Measurements from ENCODE around the gene THPO.

The THPO gene

GRCh38 chr3:184328516-184328915 is 49.5 kb downstream of the THPO start:
- no peak for DNase-seq

DNA sequence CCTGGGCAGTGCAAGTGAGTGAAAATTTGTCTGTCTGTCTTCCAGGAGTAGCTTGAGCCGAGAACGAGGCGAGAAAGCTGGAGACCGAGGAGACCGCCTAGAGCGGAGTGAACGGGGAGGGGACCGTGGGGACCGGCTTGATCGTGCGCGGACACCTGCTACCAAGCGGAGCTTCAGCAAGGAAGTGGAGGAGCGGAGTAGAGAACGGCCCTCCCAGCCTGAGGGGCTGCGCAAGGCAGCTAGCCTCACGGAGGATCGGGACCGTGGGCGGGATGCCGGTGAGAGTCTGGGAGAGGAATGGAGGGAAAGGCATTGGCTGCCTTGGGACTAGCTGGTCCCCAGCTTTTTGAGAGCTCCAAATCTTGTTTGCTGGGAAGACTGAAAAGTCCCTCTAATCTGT is 50.8 kb downstream of the THPO start:
- DNase-seq, result no peak

- no peak for DNase-seq
Observed at GRCh38 chr3:184325715-184326369, 52.2 kb downstream of the THPO start.

- DNase-seq, result no peak
Observed at GRCh38 chr3:184325269-184325668, 52.7 kb downstream of the THPO start.

DNA sequence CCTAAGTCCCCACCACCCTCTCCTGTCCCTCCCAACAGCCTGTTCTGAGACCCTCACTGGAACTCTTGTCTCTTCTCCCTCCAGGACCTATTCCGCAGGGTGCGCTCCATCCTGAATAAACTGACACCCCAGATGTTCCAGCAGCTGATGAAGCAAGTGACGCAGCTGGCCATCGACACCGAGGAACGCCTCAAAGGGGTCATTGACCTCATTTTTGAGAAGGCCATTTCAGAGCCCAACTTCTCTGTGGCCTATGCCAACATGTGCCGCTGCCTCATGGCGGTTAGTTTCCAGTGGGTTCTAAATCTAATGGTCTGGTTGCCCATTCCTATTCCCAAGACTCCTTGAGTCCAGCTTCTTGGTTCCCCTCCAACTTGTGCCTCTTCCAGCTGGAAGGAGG is 54.3 kb downstream of the THPO start:
- no peak for DNase-seq

DNA sequence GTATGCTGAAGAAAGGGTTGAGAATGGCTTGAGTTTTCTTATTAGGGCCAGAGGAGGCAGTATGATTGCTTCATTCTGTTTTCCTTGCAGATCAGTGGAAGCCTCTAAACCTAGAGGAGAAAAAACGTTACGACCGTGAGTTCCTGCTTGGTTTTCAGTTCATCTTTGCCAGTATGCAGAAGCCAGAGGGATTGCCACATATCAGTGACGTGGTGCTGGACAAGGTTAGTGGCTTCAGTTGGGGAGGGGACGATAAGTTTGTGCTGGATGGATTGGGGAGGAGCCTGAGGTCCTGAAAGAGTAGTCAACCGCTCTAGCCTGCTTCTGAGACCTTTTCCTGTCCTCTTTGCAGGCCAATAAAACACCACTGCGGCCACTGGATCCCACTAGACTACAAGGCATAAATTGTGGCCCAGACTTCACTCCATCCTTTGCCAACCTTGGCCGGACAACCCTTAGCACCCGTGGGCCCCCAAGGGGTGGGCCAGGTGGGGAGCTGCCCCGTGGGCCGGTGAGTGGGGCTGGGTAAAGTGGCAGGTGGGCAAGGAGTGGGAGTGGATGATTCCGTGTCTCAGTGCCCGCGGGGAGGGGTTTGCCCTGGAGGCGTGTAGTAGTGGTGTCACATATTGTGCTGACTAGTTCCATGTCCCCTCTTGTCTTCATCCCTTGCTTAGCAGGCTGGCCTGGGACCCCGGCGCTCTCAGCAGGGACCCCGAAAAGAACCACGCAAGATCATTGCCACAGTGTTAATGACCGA is 55.1 kb downstream of the THPO start:
- no peak for DNase-seq
